Measurements from ENCODE around the gene CRB3. TPM values are rescaled to one million over a fixed set of nuclear protein-coding genes. Genes with fewer than 3 reads are reported as not detected.

The CRB3 gene
- total and polyA plus RNA-seq, 9 of the 15 experiments (the other 6 are each of a cell fraction or from before 2014, with no cell fraction given), result 0.49 TPM; not detected in 8

- TF ChIP-seq ZFP30 (CRISPR knock-in tag; IDR thresholded peaks at IDR 0.05; ENCODE audit: borderline replicate concordance) (no peak), PCBP2 (IDR thresholded peaks at IDR 0.05; ENCODE audit: low read depth, low read length, poor library complexity, severe bottlenecking) (no peak), FOS (IDR thresholded peaks at IDR 0.05; ENCODE audit: extremely low read depth, insufficient read length) (no peak), CEBPZ (IDR thresholded peaks at IDR 0.05; ENCODE audit: borderline replicate concordance, low read depth, low read length) (no peak), ZBTB5 (IDR thresholded peaks at IDR 0.05) (no peak), EZH2 (IDR thresholded peaks at IDR 0.05; ENCODE audit: borderline replicate concordance, low read depth, low read length) (no peak), HMGXB4 (CRISPR knock-in tag; IDR thresholded peaks at IDR 0.05) (no peak), NUFIP1 (IDR thresholded peaks at IDR 0.05; ENCODE audit: partially characterized antibody) (no peak), NCOA2 (IDR thresholded peaks at IDR 0.05; ENCODE audit: partially characterized antibody in 2 of 2) (no peak), SNRNP70 (optimal IDR thresholded peaks at IDR 0.05; ENCODE audit: low read depth, low read length) (no peak), ZNF699 (CRISPR knock-in tag; IDR thresholded peaks at IDR 0.05; ENCODE audit: insufficient replicate concordance) (no peak), CBX5 (IDR thresholded peaks at IDR 0.05; ENCODE audit: borderline replicate concordance, low read depth) (0 out of 2 replicates have a peak, but pooled peaks have one; percentile 17), PRPF4 (IDR thresholded peaks at IDR 0.05; ENCODE audit: insufficient read depth, low read depth, low read length, poor library complexity, severe bottlenecking) (no peak), ZNF23 (CRISPR knock-in tag; IDR thresholded peaks at IDR 0.05) (no peak), ZNF778 (CRISPR knock-in tag; IDR thresholded peaks at IDR 0.05) (no peak), U2AF2 (optimal IDR thresholded peaks at IDR 0.05; ENCODE audit: low read depth, low read length) (no peak), ZNF140 (CRISPR knock-in tag; IDR thresholded peaks at IDR 0.05) (no peak), NFIC (IDR thresholded peaks at IDR 0.05) (0 out of 2 replicates have a peak, but pooled peaks have one; percentile 13), GABPA (tag; conservative IDR thresholded peaks at IDR 0.05; ENCODE audit: low read depth) (no peak), PCBP1 (IDR thresholded peaks at IDR 0.05; ENCODE audit: low read depth, low read length, poor library complexity, severe bottlenecking) (no peak)
These were observed 3.8 kb upstream of the CRB3 start (continued) for GRCh38 chr19:6460099-6460884.

Data from K562 (cell line).